Upper lobe of left lung (tissue), 4 donors: Measurements from ENCODE around the gene IGSF9B.

Experiments used
- CTCF ChIP-seq, 6 experiments: fragments of 450-650 bp in 4 of 6; fragments of 200-600 bp in 2 of 6; sonication (generic) in 2 of 6; IDR thresholded peaks; one replicate each; pipeline ENCODE4 v1.5.1; 2016 to 2019; ENCODE audit warnings: antibody characterized with exemption in 6 of 6
- EP300 ChIP-seq, 4 donors: sonication (generic); formaldehyde crosslinking; IDR thresholded peaks; one replicate each; pipeline ENCODE4 v1.5.1; 2017; ENCODE audit warnings: antibody characterized with exemption in 4 of 4, control low read depth in 2 of 4
- POLR2A ChIP-seq, 4 donors: fragments of 450-650 bp; IDR thresholded peaks; one replicate each; pipeline ENCODE4 v1.5.1; 2016 to 2017; ENCODE audit warnings: antibody characterized with exemption in 4 of 4, mild to moderate bottlenecking in 2 of 4
- POLR2AphosphoS5 ChIP-seq, 2 donors: sonication (generic); formaldehyde crosslinking; IDR thresholded peaks; one replicate each; pipeline ENCODE4 v1.5.1; 2017; ENCODE audit warnings: antibody characterized with exemption in 2 of 2

GRCh38 chr11:133860151-133860550 is 96.6 kb downstream of the IGSF9B start:
- TF ChIP-seq CTCF (IDR thresholded peaks at IDR 0.05) = no peak
- no peak for TF ChIP-seq POLR2AphosphoS5 (IDR thresholded peaks at IDR 0.05)
- no peak for TF ChIP-seq POLR2A (IDR thresholded peaks at IDR 0.05)
- TF ChIP-seq EP300 (IDR thresholded peaks at IDR 0.05) = no peak
